HCT116 (cell line): Measurements from ENCODE around the gene LYST. TPM values are rescaled to one million over a fixed set of nuclear protein-coding genes. Genes with fewer than 3 reads are reported as not detected.

ENCODE experiments used
- ATAC-seq: fragments of 200-7000 bp; cut with Tn5 transposase; 2 replicates; pipeline ENCODE4 v1.9.1; 2020; ENCODE audit warnings: mild to moderate bottlenecking, moderate library complexity
- BruUV-seq: library from RNA; stranded (reverse); fragments of 400-500 nt; replicated peaks from 2 replicates; lab custom pipeline; 2021; lab: Mats Ljungman, UMichigan
- CTCF ChIA-PET: fragments of 300-600 bp; sonication (Branson Sonifier 250); formaldehyde crosslinking; loops from one replicate; lab custom pipeline; 2021; ENCODE audit warnings: antibody characterized with exemption; lab: Charles Lee
- POLR2A ChIA-PET: fragments of 300-600, 350-600 bp; sonication (Branson Sonifier 250); formaldehyde crosslinking; loops from one replicate; lab custom pipeline; 2021; ENCODE audit warnings: antibody characterized with exemption; lab: Charles Lee
- RAD21 ChIA-PET, 2 experiments: fragments of 300-600 bp; sonication (Branson Sonifier 250); formaldehyde crosslinking; loops; one replicate each; lab custom pipeline; 2023; ENCODE audit warnings: low total read pairs in 2 of 2; ENCODE audit not compliant: uncharacterized antibody in 2 of 2, unreplicated experiment in 2 of 2, low non-redundant PET in 1 of 2; lab: Charles Lee
- DNase-seq: peaks from one replicate; pipeline ENCODE4 v3.0.0-alpha.2; 2010; ENCODE audit warnings: low read depth, low spot score
- H2AFZ ChIP-seq: fragments of 200-600 bp; shearing (Covaris generic), sonication (generic); 2 replicates; pipeline ENCODE4 v1.6.1; 2017; ENCODE audit warnings: low read depth, mixed run types, mixed read lengths, antibody characterized with exemption, low read length; ENCODE audit not compliant: poor library complexity, severe bottlenecking
- H3K27ac ChIP-seq: 2 replicates; pipeline ENCODE4 v1.5.1; 2012; ENCODE audit warnings: low read depth, low read length
- H3K27me3 ChIP-seq: fragments of 200-600 bp; sonication (generic); 2 replicates; pipeline ENCODE4 v1.6.1; 2016; ENCODE audit warnings: mixed run types, low read length, mixed read lengths; ENCODE audit not compliant: insufficient read depth
- H3K36me3 ChIP-seq, 2 experiments: fragments of 200-500 bp in 1 of 2; fragments of 200-600 bp in 1 of 2; sonication (Bioruptor generic) in 1 of 2; sonication (generic) in 1 of 2; 2 replicates each; pipeline versions ENCODE4 v1.5.1 to v1.6.1; 2014 to 2016; ENCODE audit warnings: low read length in 2 of 2, inconsistent platforms in 1 of 2, mixed read lengths in 1 of 2, mixed run types in 1 of 2; ENCODE audit not compliant: insufficient read depth in 2 of 2, control insufficient read depth in 1 of 2
- H3K4me1 ChIP-seq, 2 experiments: fragments of 200-600 bp in 1 of 2; sonication (generic) in 1 of 2; 2 replicates each; pipeline versions ENCODE4 v1.5.1 to v1.6.1; 2012 to 2017; ENCODE audit warnings: low read length in 2 of 2, inconsistent platforms in 1 of 2, mild to moderate bottlenecking in 1 of 2, mixed read lengths in 1 of 2, mixed run types in 1 of 2, moderate library complexity in 1 of 2; ENCODE audit not compliant: insufficient read depth in 2 of 2, control insufficient read depth in 1 of 2
- H3K4me2 ChIP-seq: fragments of 200-600 bp; sonication (generic); 2 replicates; pipeline ENCODE4 v1.6.1; 2017; ENCODE audit warnings: mixed run types, low read length, mixed read lengths
- H3K4me3 ChIP-seq, 2 experiments: fragments of 200-600 bp in 1 of 2; sonication (generic) in 1 of 2; replicated peaks in 1 of 2; 2 replicates each; pipeline ENCODE4 v1.5.1; 2011 to 2016; ENCODE audit warnings: low read length in 2 of 2, control low read depth in 1 of 2, low read depth in 1 of 2, mild to moderate bottlenecking in 1 of 2, mixed read lengths in 1 of 2, mixed run types in 1 of 2
- H3K79me2 ChIP-seq: fragments of 200-600 bp; sonication (generic); 2 replicates; pipeline ENCODE4 v1.6.1; 2017; ENCODE audit warnings: mild to moderate bottlenecking, mixed run types, low read length, moderate library complexity, mixed read lengths; ENCODE audit not compliant: insufficient read depth
- H3K9ac ChIP-seq: fragments of 200-600 bp; sonication (generic); 2 replicates; pipeline ENCODE4 v1.6.1; 2016; ENCODE audit warnings: low read length, mixed read lengths
- H3K9me2 ChIP-seq: fragments of 200-600 bp; sonication (generic), shearing (Covaris generic); 2 replicates; pipeline ENCODE4 v1.6.1; 2017; ENCODE audit warnings: mixed run types, mild to moderate bottlenecking, moderate library complexity; ENCODE audit not compliant: insufficient read depth
- H3K9me3 ChIP-seq, 2 experiments: fragments of 200-500 bp in 1 of 2; fragments of 200-600 bp in 1 of 2; sonication (Bioruptor generic) in 1 of 2; sonication (generic) in 1 of 2; 2 replicates each; pipeline ENCODE4 v1.6.1; 2014 to 2017; ENCODE audit warnings: low read length in 2 of 2, mixed read lengths in 2 of 2, inconsistent platforms in 1 of 2, low read depth in 1 of 2, mild to moderate bottlenecking in 1 of 2, mixed run types in 1 of 2, moderate library complexity in 1 of 2; ENCODE audit not compliant: control insufficient read depth in 1 of 2, insufficient read depth in 1 of 2
- H4K20me1 ChIP-seq: fragments of 200-600 bp; sonication (generic), shearing (Covaris generic); 2 replicates; pipeline ENCODE4 v1.6.1; 2017; ENCODE audit warnings: mixed run types, mild to moderate bottlenecking, moderate library complexity; ENCODE audit not compliant: insufficient read depth
- CBX3 ChIP-seq: IDR thresholded peaks from 2 replicates; pipeline ENCODE4 v1.6.1; 2012; ENCODE audit warnings: low read depth
- CEBPB ChIP-seq: IDR thresholded peaks from 2 replicates; pipeline ENCODE4 v1.6.1; 2012; ENCODE audit warnings: low read depth
- EGR1 ChIP-seq: IDR thresholded peaks from 2 replicates; pipeline ENCODE4 v1.6.1; 2012; ENCODE audit warnings: low read depth
- ELF1 ChIP-seq: IDR thresholded peaks from 2 replicates; pipeline ENCODE4 v1.6.1; 2012; ENCODE audit warnings: low read depth, borderline replicate concordance
- EZH2 ChIP-seq: fragments of 200-600 bp; sonication (generic); IDR thresholded peaks from 2 replicates; pipeline ENCODE4 v1.6.1; 2017; ENCODE audit warnings: antibody characterized with exemption, mixed run types
- EZH2phosphoT487 ChIP-seq: fragments of 200-600 bp; IDR thresholded peaks from 2 replicates; pipeline ENCODE4 v1.6.1; 2018; ENCODE audit warnings: antibody characterized with exemption, borderline replicate concordance
- FOSL1 ChIP-seq: IDR thresholded peaks from 2 replicates; pipeline ENCODE4 v1.6.1; 2012; ENCODE audit warnings: low read depth
- JUND ChIP-seq: IDR thresholded peaks from 2 replicates; pipeline ENCODE4 v1.6.1; 2012
- POLR2A ChIP-seq: IDR thresholded peaks from 2 replicates; pipeline ENCODE4 v1.7.0; 2011; ENCODE audit warnings: borderline replicate concordance; ENCODE audit not compliant: insufficient read depth, insufficient read length; ENCODE audit errors: extremely low read depth
- POLR2AphosphoS5 ChIP-seq: IDR thresholded peaks from 2 replicates; pipeline ENCODE4 v1.6.1; 2011; ENCODE audit warnings: mild to moderate bottlenecking, low read depth, low read length, moderate library complexity
- REST ChIP-seq: IDR thresholded peaks from 2 replicates; pipeline ENCODE4 v1.6.1; 2012; ENCODE audit warnings: low read depth
- SIN3A ChIP-seq: IDR thresholded peaks from 2 replicates; pipeline ENCODE4 v1.6.1; 2012; ENCODE audit warnings: low read depth
- SP1 ChIP-seq: IDR thresholded peaks from 2 replicates; pipeline ENCODE4 v1.6.1; 2012; ENCODE audit warnings: low read depth
- SRF ChIP-seq: IDR thresholded peaks from 2 replicates; pipeline ENCODE4 v1.6.1; 2012; ENCODE audit warnings: low read depth
- TCF7L2 ChIP-seq: IDR thresholded peaks from 2 replicates; pipeline ENCODE4 v1.7.0; 2011; ENCODE audit warnings: borderline replicate concordance, inconsistent platforms; ENCODE audit not compliant: insufficient read depth, insufficient read length; ENCODE audit errors: extremely low read depth
- ZFX ChIP-seq: fragments of 450-650 bp; IDR thresholded peaks from 2 replicates; pipeline ENCODE4 v1.6.1; 2017
- intact Hi-C: fragments of 100-400 bp; cut with micrococcal nuclease; formaldehyde crosslinking; loops from 2 replicates; pipeline ENCODE4 v1.10.0; 2022
- total RNA-seq: library from RNA; stranded (reverse); gene quantifications from one replicate; pipeline ENCODE4 v1.2.1, GENCODE V29; 2021; ENCODE audit not compliant: unreplicated experiment
- TF ChIP-seq, protein P1 (sequence below): IDR thresholded peaks from 2 replicates; pipeline ENCODE4 v1.6.1; 2011; ENCODE audit warnings: mild to moderate bottlenecking, low read length, moderate library complexity; ENCODE audit not compliant: insufficient replicate concordance; ENCODE audit errors: extremely low read depth

LYST gene
- total RNA-seq, 1 experiment from 2014 or later = 6.6 TPM

DNA sequence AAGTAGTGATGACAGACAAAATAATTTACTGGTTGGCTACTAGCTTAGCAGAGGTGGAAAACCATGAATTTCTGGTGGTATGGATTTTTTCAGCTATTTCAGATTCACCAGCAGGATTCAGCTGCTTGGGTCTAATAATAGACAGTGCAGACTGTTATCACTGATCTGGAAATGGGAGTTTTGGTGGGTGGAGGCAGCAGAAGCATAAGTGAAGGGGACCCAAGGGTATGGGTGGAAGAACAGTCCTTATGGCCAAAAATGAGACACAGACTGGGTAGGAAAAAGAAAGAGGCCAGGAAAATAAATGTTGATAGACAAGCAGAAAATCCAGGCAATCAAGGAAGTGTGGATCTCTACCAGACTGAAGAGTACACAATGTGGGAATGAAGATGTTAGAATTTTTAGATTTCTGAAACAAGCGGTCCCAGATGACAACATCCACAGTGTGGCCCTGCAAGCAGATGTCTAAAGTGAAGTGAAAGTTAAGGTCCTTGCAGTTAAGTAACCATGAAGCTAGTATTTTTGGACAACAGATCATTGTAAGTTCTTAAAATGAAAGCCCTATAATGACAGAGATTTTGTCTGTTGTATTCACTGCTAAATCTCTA, 24.7 kb downstream of the LYST start:
- no TSS peak for BruUV-seq
- intact Hi-C loops = no loop called here
- H4K20me1 ChIP-seq = no peaks in the 10 kb centered on the region

More for the DNA sequence above, 24.7 kb downstream of the LYST start:
- ChIA-PET CTCF (interaction anchor here (1.5 to 2.1 kb wide), 5 partner anchors 8 to 130 kb away, joined by 4 to 11 read pairs (median 10); no protein-coding TSS in a partner anchor), POLR2A (no interaction called here), RAD21 (no interaction called here)
- H3K9me2 ChIP-seq = no peaks in the 10 kb centered on the region
- no peak for DNase-seq
- H3K36me3 ChIP-seq = no peaks in the 10 kb centered on the region
- H3K4me1 ChIP-seq = peaks cover 0 to 5% of the 10 kb centered on the region in 2 experiments; a peak in 1 of 4 replicates
- no peaks in the 10 kb centered on the region for H3K9me3 ChIP-seq
- no peak overlapping the region for H3K4me3 ChIP-seq
- H3K27ac ChIP-seq = no peak overlapping the region
- no peak for TF ChIP-seq POLR2AphosphoS5
- no peak for TF ChIP-seq CEBPB
- no peak for TF ChIP-seq SRF
- TF ChIP-seq EGR1 = no peak
- no peak for TF ChIP-seq POLR2A
- TF ChIP-seq ELF1 = no peak
- no peak for TF ChIP-seq CBX3
- TF ChIP-seq ZFX = no peak
- no peak for TF ChIP-seq REST
- TF ChIP-seq, protein P1, sequence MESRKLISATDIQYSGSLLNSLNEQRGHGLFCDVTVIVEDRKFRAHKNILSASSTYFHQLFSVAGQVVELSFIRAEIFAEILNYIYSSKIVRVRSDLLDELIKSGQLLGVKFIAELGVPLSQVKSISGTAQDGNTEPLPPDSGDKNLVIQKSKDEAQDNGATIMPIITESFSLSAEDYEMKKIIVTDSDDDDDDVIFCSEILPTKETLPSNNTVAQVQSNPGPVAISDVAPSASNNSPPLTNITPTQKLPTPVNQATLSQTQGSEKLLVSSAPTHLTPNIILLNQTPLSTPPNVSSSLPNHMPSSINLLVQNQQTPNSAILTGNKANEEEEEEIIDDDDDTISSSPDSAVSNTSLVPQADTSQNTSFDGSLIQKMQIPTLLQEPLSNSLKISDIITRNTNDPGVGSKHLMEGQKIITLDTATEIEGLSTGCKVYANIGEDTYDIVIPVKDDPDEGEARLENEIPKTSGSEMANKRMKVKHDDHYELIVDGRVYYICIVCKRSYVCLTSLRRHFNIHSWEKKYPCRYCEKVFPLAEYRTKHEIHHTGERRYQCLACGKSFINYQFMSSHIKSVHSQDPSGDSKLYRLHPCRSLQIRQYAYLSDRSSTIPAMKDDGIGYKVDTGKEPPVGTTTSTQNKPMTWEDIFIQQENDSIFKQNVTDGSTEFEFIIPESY = no peak
- no peak for TF ChIP-seq SP1
- no peak for TF ChIP-seq TCF7L2
- no peak for TF ChIP-seq SIN3A
- no peak for TF ChIP-seq JUND
- no peak for TF ChIP-seq EZH2
- no peak for TF ChIP-seq FOSL1
- no peak for TF ChIP-seq EZH2phosphoT487
- no peak overlapping the region for H3K4me2 ChIP-seq
- H2AFZ ChIP-seq = no peak overlapping the region
- no peak overlapping the region for H3K9ac ChIP-seq
- no peaks in the 10 kb centered on the region for H3K79me2 ChIP-seq
- ATAC-seq = no peak
- no peaks in the 10 kb centered on the region for H3K27me3 ChIP-seq
